Right renal cortex interstitium (tissue), 3 donors: ENCODE data around the gene SERPINB1. TPM values are rescaled to one million over a fixed set of nuclear protein-coding genes. Genes with fewer than 3 reads are reported as not detected.

Experiments used
- DNase-seq, 3 donors: peaks; one replicate each; pipeline ENCODE4 v3.0.0-alpha.2; 2013; ENCODE audit warnings: low read depth in 3 of 3, low spot score in 2 of 3
- polyA plus RNA-seq, 3 donors: library from polyadenylated mRNA; unstranded; fragments of 120-200 nt; gene quantifications; one replicate each; pipeline ENCODE4 v1.2.1, GENCODE V29; 2013; ENCODE audit not compliant: insufficient read length in 3 of 3

Gene SERPINB1
- polyA plus RNA-seq, 3 donors = 19.5 to 21.8 (median 21.4) TPM

DNA sequence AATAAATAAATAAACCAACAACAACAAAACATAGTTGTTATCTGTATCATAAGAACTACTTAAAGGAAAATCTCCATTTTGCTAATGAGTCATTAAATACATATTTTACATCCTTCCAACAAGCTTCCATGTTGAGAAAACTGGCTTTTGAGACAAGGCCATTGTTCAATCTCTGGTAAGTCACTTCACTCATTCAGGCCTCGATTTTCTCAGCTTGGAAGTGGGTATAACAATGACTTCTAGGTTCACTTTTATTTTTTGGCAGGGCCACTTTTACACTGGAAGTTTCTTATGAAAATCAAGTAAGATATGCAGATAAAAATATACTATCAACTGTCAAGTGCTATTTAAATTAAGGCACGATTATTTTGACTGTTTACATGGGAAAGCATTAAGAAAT lies 46.5 kb downstream of the SERPINB1 start:
- no peak for DNase-seq

DNA sequence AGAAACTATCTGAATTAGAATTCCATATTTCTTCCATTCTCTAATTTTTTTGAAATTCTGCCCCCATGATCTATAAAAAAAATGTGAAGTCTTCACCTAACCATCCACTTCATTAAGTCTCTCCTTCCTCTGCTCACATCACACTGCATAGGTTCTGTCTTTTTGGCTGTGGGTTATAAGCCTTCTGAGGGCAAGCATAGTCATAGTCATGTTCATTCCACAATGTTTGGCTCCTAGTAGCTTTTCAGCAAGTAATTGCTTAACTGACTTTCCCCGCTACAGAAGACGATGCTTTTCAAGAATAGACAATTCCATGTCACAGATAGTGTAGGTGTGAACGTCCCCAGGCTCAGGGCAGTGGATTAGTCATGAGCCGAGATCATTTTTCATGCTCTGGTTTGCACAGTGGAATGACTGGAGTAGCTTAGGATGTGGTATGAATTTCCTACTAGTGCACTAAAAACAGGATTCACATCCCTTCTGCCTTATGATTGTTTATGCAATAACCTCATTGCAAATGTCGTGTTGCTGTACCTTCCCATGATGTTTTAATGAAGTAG lies 47.4 kb downstream of the SERPINB1 start:
- no peak for DNase-seq

DNA sequence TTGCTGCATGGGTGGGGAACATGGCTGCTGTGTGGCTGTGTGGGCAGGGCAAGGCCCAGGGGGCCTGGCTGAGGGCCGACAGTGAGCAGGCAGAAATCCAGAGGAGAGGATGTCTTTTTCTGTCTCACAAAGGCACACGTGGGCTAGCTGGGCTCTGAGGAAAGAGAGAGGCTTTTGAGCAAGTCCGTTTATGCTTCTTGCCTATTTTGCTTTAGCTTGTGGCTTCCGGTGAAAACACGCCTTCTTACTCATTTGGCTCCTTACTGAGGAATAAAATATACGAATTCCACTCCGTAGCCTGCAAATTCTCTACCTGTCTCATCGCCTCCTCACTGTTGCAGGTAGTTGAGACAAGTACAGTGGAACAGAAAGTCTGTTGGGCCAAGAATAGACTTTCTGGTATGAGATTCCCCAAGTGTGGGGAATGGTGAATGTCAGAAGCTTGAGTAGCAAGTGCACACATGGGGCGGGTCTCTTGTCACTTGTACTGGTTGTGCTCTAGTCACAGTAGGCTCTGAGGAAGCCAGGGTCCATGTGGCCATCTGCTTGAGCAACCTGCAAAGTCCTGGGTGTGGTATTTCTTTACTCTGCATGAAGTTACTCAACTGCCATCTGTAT lies 48.0 kb downstream of the SERPINB1 start:
- DNase-seq = no peak

DNA sequence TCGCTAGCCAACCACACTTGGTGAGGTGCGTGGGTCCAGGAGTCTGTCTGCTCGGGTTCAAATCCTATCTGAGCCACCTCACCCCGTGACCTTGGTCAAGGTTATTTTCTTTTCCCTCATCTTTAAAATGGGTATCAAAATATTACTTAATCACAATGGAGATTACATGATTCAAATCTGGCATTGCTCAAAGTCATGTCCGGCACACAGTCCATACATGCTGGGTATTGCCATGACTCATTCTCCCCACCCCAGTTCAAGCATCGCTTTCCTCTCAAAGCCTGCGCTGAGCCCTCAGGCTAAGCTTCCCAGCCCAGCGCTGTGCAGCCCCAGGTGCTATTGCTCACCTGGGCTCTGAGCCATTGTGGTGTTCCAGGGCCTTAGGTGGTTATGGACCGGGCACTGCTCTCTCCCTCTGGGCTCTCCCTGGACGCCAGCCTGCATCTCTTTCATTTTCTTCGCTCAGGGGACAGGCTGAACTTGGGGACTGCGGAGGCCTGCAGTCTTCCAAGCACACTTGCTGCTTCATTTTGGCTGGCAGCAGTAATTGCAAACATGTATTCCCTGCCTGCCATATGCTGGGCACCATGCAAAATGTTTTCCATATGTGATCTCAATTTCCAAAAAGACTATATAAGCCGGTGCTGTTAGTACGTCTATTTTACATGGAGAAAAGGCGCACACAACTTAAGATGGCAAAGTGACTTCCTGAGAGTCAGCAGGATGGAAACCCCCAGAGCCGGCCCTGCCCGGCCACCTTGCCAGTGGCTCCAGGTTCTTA lies 49.1 kb downstream of the SERPINB1 start:
- no peak for DNase-seq

DNA sequence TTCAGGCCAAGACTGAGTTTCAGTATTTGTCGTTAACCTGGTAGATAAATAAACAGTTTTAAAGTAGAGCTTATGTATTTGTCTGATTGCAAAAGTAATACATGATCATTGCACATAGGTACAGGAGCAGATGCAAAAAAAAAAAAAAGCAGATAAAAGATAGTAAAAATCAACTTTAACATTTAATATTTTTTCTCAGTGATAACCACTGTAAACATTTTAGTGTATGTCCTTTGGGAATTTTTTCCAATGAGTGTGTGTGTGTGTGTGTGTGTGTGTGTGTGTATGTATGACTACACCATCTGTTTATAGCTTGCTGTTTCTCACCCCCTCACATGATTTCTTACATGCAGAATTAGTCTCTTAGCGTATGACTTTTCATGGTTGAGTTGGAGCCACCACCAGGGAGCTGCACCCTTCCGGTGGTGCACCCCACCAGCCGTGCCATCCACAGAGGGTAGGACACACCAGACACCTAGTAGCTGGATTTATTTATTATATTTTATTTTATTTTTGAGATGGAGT lies 50.2 kb downstream of the SERPINB1 start:
- DNase-seq = no peak

DNA sequence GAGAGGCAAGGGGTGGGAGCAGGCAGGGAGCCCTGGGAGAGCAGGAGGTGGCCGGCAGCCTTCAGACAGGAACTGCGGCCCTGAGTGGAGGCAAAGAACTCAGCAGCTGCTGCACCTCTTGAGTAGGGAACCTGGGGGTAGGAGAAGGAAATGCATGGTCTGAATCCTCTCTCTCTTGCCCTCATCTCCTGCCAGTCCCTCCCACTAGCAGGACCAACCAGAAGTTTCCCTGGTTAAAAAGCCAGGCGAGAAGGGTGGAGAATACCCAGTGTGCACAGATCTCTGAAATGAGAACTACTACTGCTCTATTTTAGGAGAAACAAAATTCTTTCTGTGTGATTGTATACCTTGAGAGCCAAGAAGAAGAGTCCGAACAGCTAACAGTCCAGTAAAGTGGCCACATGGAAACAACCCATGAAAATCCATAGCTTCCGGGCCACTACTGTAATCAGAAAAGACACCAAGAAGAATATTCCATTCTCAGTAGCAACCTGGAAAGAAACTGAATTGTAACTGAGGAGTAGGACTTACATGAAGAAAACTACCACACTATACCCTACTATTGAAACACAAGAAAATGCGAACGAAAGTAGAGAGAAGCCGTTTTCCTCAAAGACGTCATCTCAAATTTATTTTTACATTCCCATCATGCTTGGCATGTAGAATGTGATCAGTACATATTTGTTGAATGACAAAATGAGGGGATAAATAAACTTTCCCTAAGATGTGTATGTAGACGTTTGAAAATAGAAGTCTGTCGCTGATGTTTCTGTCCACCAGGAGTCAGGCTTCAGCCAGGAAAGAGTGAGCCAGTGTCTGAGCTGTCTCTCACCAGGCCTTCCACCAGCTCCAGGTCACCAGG lies 50.8 kb downstream of the SERPINB1 start:
- no peak for DNase-seq

DNA sequence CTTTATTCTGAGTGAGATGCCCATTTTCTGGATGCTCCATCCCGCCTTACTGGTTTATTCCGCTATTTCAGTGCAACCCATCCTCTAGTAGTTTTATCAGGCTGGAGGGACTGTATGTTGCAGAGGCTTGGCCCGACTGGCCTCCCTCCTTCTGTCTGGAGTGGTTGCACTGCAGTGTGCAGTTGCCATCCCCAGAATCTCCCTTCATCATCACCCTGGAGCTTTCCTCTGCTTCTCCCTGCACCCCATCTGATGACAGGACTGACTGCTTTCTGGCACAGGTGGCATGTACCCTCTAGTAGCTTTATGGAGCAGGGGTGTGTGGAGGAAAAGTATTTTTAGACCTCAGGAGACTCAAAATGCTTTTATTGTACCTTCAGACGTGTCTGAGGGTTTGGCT lies 55.4 kb downstream of the SERPINB1 start:
- no peak for DNase-seq

DNA sequence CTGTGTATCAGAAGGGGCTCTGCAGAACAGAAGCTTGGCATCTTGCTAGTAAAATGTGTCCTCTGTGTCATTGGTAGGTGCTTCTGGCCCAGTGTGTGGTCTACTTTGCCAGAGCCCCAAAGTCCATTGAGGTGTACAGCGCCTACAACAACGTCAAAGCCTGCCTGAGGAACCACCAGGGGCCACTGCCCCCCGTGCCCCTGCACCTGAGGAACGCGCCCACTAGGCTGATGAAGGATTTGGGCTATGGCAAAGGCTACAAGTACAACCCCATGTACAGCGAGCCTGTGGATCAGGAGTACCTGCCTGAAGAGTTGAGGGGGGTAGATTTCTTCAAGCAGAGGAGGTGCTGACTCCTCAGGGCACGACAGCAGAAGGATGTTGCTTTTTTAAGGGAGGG lies 56.7 kb downstream of the SERPINB1 start:
- no peak for DNase-seq

DNA sequence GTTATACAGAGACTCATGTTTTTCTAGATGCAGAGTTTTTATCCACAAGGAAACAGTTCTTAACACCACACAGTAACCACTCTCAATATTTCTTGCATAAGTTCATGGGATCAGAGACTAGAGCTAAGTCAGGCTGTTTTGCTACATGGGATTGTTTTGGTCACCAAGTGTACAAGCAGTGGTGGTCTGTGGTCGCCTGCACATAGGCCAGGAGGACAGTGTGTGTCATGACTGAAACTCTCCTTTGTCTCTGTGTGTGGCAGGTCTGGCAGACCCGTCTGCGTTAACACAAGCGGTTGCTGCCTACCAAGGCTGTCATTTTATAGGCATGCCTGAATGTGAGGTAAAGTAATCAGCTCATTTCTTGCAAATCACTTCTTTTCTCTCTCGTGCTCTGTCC lies 57.6 kb downstream of the SERPINB1 start:
- no peak for DNase-seq

DNA sequence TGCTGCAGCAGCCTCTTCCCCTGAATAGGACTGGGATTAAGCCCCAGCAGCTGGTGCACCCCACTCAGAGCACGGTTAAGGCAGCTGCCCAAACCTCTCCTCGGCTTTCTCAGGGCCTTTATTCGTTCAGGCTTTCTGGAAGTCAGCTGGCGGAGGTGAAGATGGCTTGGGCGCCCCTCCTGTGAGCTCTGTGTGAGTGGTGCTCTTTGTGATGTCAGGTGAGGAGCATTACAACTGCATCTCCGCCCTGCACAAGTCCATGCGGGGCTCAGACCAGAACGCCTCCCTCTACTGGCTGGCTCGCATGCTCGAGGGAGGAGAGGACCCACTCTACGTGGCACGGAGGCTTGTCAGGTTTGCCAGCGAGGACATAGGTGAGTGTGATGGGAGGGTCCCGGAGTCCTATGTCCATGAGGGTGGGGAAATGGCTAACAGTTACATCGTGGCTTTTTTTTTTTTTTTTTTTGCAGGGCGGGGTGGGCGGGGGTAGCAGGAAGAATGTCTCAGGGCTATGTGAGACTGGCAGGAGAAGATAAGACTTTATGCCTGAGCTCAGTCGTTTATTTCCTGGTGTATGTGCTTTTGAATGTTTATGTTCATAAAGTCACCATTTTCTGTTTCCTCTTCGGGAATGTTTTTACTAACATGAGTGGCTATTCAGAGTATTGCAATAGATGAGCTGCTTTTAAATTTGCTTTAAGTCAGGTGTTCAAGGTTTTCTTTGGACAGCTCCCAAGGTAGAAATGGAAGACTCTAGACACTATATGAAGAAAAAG lies 58.3 kb downstream of the SERPINB1 start:
- no peak for DNase-seq

DNA sequence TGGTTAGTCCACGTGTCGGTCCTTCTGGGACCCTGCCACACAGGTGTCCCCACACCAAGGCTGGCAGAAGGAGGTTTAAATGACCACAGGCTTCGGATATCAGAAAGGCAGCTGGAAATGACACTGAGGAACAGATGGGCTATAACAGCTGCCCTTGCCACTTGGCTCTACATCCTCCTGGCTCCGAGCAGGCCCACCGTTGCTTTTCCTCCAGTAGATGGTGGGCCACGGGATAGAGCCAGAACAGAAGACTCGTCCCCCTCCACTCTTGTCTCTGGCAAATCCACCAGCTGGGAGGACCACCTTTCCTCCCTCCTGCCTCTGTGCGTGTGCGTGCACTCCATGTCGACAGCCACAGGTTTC lies 58.9 kb downstream of the SERPINB1 start:
- no peak for DNase-seq

DNA sequence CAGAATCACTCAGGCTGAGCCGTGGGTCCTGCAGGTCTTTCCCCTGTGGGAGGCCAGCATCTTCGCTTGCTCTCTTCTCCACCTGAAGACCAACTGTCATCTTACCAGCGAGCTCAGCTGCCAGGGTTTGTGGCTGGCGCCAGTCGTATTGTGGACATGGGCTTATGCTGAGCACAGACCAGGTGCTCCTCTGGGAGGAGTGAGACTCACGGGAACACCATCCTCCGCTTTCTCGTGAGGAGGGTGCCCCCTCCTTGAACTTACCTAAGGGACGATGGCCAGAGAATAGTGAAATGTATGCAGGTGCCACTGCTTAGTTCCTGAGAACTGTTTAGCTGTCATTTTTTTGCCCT lies 59.3 kb downstream of the SERPINB1 start:
- DNase-seq = no peak

Other genes starting within 250 kb of the SERPINB1 start
- 1 to 10 TPM in 2 of 3 donors, under 1 TPM in 1; 0.96 to 1.7 (median 1.3) TPM for gene MYLK4, start 90.9 kb downstream of the SERPINB1 start, polyA plus RNA-seq
- gene WRNIP1, start 76.5 kb downstream of the SERPINB1 start, polyA plus RNA-seq = 10 to 100 TPM; 58.6 to 64.8 (median 59.0) TPM
- gene SERPINB9, start 61.4 kb upstream of the SERPINB1 start, polyA plus RNA-seq = 10 to 100 TPM; 13.1 to 14.0 (median 13.9) TPM
- gene SERPINB6, start 129.7 kb upstream of the SERPINB1 start, polyA plus RNA-seq = 10 to 100 TPM; 86.0 to 94.6 (median 92.8) TPM
- gene NQO2, start 158.0 kb upstream of the SERPINB1 start, polyA plus RNA-seq = 10 to 100 TPM; 57.3 to 64.4 (median 57.6) TPM
- 10 to 100 TPM; 24.5 to 27.9 (median 25.2) TPM for gene RIPK1, start 226.6 kb upstream of the SERPINB1 start, polyA plus RNA-seq